GM21526 (cell line): ENCODE measurements around the gene CATSPERD.
A peak's percentile ranks its signal among the peaks of the same experiment; 100 is the strongest.

Experiments
- ATAC-seq: cut with Tn5 transposase; IDR thresholded peaks from one replicate; pipeline ENCODE4 v1.9.1; 2021; ENCODE audit warnings: moderate library complexity; ENCODE audit not compliant: unreplicated experiment, low FRiP score

Gene CATSPERD, protein sequence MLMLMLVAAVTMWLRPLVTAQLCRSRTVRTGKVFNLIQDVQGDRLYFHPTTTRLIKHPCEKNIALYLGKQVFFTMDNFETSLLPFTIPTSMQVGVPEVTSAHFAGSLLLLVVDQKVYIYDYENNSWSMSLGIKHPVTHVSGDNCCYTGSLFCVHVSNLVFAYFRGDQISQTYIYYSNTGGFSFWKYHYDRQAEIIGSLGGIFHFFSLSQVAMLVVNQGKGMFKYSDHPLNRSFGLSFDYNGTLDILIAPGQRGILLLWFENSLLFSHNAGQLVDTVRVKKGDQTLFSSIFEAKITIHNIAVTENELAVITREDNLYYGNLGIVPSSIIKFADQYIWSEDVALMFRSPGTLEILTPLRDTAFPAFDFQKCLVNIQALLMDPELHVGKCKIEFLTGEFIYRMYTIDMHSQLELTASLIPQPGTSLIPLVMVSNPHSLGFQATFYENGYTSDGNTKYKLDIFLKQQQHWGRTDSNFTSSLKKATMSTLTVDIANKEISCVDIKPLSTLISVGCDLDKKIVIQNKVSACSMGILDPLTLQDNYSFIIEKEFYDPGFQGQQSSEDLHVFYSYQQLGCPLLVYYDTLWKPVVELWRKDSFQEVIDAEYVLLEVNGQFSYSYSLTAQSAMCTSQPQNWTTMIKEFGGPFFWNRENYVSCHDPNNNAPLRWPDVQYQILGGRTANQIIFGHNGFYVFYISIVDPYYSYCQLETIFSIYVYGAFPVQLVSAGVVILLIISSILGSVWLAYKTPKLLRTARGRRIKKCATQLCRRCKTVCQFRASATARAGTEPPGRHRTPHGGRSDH

GRCh38 chr19:5719961-5720790, at the start of gene CATSPERD, which contains the start of gene LONP1:
Gene CATSPERD, plus strand, starts transcription at chr19:5720637. Its CDS starts 101 bp downstream, at chr19:5720738.
Gene LONP1, minus strand, starts transcription at chr19:5720146. Its CDS starts 14 bp downstream, at chr19:5720132.
- peak; percentile 74 for ATAC-seq

GRCh38 chr19:5671600-5671999, 48.8 kb upstream of the CATSPERD start:
- ATAC-seq: no peak

- no peak for ATAC-seq
These were observed 47.6 kb upstream of the CATSPERD start for GRCh38 chr19:5672708-5673459.

GRCh38 chr19:5673752-5674151, 46.7 kb upstream of the CATSPERD start:
- ATAC-seq: no peak

DNA sequence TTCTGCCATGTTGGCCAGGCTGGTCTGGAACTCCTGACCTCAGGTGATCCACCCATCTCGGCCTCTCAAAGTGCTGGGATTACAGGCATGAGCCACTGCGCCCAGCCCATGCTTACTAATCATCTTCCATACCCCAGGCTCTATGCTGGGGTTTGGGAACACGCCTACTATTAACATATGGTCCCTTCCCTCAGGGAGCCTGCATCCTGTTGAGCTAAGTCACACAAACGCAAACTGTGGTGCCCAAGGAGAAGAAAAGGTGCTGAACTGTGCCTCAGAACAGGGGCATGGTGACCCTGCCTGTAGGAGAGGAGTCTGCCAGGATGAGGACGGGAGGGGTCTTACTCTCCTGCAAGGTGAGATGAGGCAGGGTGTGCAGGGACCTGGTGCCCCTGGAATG, 45.7 kb upstream of the CATSPERD start:
- no peak for ATAC-seq

GRCh38 chr19:5676105-5676771, 44.2 kb upstream of the CATSPERD start:
- ATAC-seq: no peak

- no peak for ATAC-seq
These were observed 43.7 kb upstream of the CATSPERD start for GRCh38 chr19:5676772-5677105.

DNA sequence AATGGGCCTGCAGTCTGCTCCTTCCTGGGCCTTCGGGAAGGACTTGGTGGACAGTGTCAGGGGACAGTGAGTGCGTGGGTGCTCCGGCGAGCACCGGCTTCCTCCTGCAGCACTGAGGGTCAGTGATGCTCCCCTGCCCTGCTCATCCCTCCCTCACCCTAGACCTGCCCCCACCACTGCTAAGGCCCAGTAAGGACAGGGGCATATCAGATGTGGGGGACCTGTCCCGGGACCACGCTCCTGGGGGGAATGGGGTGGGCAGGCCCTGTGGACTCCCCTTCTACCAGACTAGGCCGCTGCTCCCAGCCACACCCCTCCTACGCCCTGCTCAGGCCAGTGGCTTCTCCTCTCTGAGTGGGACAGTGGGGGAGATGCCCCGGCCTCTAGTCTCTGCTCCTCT, 43.3 kb upstream of the CATSPERD start:
- ATAC-seq: no peak

DNA sequence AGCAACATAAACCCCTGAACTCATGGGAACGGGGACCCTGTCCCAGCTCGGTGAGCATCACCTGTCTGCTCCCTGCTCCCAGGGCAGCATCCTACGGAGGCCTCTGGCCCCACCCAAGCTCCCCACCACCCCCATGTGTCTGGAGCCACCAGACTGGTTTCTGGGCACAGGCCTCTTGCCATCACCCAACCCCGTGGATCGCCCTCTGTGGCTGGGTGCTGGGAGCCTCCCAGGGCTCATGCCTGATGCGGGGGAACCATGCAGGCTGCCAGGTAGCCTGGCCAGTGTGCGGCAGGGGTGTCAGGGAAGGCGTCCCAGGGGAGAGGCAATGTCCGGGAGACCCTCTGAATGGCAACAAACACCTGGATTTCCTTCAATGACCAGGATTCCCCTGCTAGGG, 42.9 kb upstream of the CATSPERD start:
- ATAC-seq: no peak

- no peak for ATAC-seq
These were observed 42.2 kb upstream of the CATSPERD start for GRCh38 chr19:5678071-5678718.

DNA sequence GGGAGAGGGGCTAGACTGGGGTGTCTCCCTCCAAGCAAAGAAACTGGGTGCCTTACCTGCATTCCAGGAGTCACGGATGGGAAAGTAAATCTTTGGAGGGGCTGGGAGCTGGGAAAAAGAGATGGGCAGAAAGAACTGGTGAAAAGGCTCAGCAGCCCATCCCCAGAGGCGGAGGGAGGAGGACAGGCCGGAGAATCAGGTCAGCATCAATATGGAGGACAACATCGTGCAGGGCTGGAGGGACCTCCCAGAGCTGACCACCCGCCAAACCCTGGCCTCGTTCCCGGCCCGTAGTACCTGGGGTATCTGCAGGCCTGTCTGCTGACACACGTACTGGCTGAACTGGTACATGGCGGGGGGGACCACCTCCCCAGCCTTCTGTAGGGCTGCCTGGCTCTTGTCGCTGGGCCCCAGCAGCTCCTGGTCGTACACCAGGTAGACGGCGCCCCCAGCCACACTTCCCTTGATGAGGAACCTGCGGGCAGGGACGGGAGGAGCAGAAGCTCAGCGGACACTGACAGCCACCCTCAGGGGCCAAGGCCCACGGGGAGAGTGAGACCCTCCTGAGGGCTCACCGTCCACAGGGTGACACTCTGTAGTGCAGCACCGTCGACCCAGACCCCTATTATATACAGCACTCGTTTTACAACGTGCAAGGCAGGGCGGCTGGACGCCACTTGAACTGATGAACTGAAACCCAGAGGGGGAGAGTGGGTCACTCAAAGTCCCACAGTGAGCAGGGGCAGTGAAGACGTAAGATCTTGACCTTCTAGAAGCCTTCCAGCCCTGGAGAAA, 41.0 kb upstream of the CATSPERD start:
- ATAC-seq: no peak

GRCh38 chr19:5680084-5680436, 40.4 kb upstream of the CATSPERD start:
- ATAC-seq: no peak

GRCh38 chr19:5680437-5681368, 39.7 kb upstream of the CATSPERD start, which contains the start of the genes HSD11B1L and MICOS13:
Gene HSD11B1L, plus strand, starts transcription at chr19:5681027. Its CDS starts 3,806 bp downstream, at chr19:5684833.
Gene MICOS13, minus strand, starts transcription at chr19:5680516. Its CDS starts 30 bp downstream, at chr19:5680486.
- ATAC-seq: peak; percentile 68

DNA sequence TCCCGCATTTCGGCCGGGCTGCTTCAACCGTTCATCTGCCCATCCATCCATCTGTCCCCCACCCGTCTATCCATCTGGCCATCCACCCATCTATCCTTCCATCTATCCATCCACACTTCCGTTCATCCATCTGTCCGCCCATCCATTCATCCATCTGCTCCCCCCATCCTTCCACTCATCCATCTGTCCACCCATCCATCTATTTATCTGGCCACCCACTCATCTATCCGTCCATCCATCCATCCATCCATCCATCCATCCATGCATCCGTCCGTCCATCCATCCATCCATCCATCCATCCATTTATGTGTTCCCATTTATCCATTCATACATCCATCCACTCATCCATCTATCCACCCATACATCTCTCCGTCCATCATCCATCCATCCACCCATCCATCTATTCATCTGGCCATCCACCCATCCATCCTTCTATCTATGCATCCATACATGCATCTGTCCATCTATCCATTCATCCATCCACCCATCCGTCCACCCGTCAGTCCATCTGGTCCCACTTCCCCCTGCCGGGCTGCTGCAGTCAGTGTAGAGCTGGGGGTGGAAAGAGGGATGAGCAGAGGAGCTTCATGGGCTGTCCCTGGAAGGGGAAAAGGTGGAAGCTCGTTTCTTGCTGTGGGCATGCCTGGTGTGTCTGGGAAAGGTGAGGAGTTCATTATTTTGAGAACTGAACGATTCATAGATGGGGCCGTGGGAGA, 38.9 kb upstream of the CATSPERD start:
- ATAC-seq: no peak

- ATAC-seq: no peak
These were observed 38.3 kb upstream of the CATSPERD start for GRCh38 chr19:5682107-5682482.

GRCh38 chr19:5683177-5683886, 37.1 kb upstream of the CATSPERD start:
- no peak for ATAC-seq
